SK-N-DZ (cell line): Measurements from ENCODE around the gene MYO1F.
"Not testable (repeated sequence)": the region's sequence is repeated elsewhere in the genome, so short reads cannot be mapped to it uniquely, and the experiment has no call there.

Experiments used
- DNase-seq: peaks from one replicate; pipeline ENCODE4 v3.0.0-alpha.2; 2015; ENCODE audit warnings: low spot score

The MYO1F gene

GRCh38 chr19:8566855-8567254 is 10.4 kb downstream of the MYO1F start:
- DNase-seq = no peak

DNA sequence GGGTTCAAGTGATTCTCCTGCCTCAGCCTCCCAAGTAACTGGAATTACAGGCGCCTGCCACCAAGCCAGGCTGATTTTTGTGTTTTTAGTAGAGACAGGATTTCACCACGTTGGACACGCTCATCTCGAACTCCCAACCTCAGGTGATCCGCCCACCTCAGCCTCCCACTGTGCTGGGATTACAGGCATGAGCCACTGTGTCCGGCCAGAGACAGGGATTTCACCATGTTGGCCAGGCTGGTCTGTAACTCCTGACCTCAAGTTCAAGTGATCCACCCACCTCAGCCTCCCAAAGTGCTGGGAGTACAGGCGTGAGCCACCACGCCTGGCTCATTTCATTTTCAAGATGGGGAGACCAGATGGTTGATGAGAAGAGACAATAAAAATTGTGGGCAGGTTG is 12.4 kb downstream of the MYO1F start:
- DNase-seq = not testable (repeated sequence)

DNA sequence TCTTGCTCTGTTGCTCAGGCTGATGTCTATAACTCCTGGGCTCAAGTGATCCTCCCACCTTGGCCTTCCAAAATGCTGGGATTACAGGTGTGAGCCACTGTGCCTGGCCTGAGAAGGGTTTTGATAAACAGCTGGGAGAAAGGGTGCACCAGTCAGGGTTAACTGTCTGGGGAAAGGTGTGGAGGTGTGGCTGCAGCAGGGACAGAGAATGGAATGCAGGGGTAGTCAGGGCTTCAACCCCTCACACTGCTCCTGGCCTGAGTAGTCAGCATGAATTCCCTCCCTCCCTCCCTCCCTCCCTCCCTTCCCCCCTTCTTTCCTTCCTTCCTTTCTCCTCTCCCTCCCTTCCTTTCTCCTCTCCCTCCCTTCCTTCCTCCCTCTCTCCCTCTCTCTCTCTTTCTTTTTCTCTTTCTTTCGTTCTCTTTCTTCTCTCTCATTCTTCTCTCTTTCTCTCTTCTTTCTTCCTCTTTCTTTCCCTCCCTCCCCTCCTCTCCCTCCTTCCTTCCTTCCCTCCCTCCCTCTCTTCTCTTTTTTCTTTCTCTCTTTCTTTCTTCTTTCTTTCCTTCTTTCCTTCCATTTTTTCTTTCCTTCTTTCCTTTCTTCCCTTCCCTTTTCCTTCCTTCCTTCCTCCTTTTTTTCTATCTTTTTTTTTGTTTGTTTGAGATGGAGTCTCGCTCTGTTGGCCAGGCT is 16.0 kb downstream of the MYO1F start:
- DNase-seq = no peak

- DNase-seq = no peak
These were observed 18.9 kb downstream of the MYO1F start for GRCh38 chr19:8558325-8558724.

GRCh38 chr19:8557642-8558238 is 19.5 kb downstream of the MYO1F start:
- DNase-seq = no peak

- DNase-seq = not testable (repeated sequence)
These were observed 23.5 kb downstream of the MYO1F start for GRCh38 chr19:8553729-8554128.

GRCh38 chr19:8552810-8553209 is 24.4 kb downstream of the MYO1F start:
- peak; percentile 45 for DNase-seq

GRCh38 chr19:8550070-8550469 is 27.2 kb downstream of the MYO1F start:
- no peak for DNase-seq

DNA sequence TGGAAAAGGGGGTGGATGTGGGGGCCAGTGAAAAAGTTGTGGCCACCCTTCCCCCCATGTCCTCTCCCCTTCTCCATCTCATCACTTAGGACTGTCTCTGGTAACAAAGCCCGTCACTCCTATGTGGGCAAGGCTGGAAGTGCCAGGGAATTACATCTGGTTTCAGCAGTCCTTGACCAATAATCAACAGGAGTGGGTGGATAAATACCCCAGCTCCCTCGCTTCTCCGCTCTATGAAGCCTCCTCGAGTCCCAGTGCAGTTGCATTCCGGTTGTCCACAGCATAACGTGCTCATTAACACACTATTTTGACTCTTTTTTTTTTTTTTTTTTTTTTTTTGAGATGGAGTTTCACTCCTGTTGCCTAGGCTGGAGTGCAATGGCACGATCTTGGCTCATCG is 31.5 kb downstream of the MYO1F start:
- no peak for DNase-seq

DNA sequence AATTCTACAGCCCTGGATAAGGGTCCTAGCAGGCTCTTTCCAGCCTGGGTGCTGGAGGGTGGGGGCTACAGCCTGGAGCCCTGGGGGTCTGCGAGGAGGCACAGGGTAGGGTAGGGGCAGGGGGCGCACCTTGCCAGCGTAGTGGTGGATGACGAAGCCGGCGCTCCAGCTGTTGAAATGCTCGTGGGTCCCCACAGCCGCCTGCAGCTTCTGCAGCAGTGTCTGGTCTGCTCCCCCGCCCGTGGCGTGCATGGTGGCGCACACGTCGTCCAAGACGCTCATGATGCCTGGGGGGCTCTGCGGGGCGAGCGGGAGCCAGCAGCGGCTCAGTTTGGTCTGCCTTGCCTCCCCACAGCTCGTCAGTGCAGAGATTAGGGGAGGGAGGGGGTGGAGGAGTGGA is 33.1 kb downstream of the MYO1F start:
- DNase-seq = no peak

DNA sequence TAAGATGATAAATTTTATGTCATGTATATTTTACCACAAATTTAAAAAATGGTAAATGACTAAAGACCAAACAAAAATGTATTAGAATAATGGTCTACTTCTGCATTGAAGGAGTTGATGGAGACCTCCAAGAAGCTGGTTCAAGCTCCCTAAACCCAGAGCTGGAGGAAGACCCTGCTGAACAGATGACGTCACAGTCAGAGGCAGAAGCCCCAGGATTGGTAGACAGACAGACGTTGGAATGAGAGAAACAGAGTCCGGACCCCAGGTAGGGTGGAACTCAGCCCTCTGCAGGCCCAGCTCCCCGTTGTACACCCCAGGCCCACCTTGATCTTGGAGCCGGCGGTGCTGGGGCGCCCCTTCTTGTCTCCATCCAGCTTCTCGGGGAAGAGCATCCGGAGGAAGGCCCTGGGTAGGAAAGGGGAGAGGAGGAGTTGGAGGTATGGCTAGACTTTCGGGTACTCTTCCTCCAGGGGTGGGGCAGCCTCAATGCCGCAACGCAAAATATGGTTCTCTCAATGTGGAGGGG is 37.6 kb downstream of the MYO1F start:
- DNase-seq = no peak

GRCh38 chr19:8537099-8537498 is 40.1 kb downstream of the MYO1F start:
- DNase-seq = no peak

GRCh38 chr19:8536282-8536681 is 41.0 kb downstream of the MYO1F start:
- DNase-seq = no peak

DNA sequence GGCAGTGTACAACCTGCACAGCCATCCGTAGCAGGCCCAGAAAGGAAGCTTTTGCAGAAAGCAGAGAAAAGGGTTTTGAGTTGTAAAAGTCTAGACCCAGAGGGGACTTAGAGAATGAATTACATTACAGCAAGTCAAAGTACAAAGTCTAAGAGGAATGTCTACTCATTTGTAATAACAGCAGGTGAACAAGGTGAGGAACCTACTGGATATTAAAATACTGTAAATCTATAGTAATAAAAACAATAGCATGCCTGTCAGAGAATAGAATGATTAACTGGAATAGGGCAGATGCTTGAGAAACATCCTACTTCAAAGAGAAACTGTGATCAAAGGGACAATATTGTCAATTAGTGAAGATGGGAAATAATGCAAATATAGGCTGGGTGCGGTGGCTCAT is 45.0 kb downstream of the MYO1F start:
- DNase-seq = no peak

DNA sequence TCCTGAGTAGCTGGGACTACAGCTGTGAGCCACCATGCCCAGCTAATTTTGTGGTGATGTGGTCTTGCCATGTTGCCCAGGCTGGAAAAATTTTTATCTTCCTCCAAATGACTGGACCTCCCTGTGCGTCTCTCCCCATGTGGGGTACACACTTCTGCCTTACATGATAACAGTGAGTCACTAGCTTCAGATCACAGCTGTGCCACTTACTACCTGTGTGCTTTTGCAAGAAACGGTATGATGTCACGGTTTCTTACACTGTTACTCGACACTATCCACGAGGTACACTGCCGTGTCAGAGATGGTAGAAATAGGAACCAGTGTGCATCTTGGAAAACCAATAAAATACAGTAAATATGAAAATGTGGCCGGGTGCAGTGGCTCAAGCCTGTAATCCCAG is 45.8 kb downstream of the MYO1F start:
- DNase-seq = no peak

GRCh38 chr19:8530061-8530679 is 47.1 kb downstream of the MYO1F start:
- no peak for DNase-seq

DNA sequence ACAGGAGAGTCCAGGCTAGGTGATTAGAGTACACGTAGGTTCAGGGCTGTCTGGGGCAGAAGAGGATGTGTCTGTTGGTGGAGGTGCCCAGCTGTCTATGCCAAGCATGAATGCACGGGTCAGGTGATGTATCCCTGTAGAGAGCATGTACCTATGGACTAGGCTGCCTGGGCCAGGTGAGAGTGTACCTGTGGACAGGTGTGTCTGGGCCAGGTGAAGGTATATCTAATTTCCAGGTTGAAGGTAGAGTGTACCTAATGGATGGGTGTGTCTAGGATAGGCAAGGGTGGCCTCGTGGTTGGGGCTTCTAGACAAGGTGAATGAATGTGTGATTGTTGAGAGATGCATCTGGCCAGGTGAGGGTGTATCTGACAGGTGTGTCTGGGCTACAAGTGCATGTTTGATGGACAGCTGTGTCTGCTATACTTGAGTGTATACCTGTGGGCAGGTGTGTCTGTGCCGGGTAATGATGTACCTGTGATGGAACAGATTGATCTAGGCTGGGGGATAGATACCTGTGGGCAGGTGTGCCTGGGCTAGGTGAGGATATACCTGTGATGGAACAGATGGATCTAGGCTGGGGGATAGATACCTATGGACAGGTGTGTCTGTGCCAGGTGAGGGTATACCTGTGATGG is 47.8 kb downstream of the MYO1F start:
- no peak for DNase-seq

GRCh38 chr19:8528500-8528899 is 48.7 kb downstream of the MYO1F start:
- DNase-seq = no peak

DNA sequence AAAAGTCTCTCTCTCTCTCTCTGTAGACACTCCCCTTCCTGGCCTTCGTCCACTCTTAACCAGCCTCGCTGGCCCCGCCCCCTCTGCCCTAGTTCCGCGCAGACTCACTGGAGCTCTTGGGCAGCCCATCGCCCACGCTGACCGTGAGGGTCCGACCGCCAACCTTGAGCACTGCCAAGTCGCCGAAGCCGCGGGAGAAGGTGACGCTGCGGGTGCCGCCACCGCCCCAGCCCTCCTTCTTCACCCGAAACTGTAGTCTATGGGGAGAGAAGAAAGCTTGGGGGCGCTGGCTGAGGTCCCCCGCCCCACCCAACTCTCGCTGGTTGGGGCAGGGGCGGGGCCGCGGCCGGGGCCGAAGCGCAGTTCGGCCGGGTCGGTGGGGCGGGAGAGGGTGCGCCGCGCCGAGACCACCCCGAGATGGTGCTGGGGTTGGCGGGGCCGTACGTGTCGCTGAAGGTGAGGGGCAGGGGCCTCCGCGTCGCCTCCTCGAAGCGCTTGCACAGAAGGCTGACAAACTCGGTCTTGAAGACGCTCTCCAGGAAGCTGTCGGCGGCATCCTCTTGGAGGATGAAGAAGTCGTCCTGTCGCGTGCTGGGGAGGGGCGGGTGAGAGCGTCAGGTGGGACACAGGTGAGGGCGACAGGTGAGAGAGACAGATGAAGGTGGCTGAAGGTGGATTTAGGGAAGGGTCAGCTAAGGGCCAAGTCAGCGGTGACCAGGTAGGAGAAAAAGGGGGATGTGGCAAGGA is 50.7 kb downstream of the MYO1F start:
- DNase-seq = peak; percentile 89

- no peak for DNase-seq
These were observed 51.9 kb downstream of the MYO1F start for GRCh38 chr19:8525401-8525684.

DNA sequence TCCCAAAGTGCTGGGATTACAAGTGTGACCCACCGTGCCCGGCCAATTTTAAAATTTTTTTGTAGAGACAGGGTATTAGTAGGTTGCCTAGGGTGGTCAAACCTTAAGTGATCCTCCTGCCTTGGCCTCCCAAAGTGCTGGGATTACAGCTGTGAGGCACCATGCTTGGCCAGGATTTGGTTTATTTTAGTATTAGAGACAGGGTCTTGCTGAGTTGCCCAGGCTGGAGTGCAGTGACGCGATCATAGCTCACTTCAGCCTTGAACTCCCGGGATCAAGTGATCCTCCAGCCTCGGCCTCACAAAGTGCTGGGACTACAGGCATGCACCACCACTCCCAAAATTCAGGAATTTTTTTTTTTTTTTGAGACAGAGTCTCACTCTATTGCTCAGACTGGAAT is 57.9 kb downstream of the MYO1F start:
- no peak for DNase-seq

DNA sequence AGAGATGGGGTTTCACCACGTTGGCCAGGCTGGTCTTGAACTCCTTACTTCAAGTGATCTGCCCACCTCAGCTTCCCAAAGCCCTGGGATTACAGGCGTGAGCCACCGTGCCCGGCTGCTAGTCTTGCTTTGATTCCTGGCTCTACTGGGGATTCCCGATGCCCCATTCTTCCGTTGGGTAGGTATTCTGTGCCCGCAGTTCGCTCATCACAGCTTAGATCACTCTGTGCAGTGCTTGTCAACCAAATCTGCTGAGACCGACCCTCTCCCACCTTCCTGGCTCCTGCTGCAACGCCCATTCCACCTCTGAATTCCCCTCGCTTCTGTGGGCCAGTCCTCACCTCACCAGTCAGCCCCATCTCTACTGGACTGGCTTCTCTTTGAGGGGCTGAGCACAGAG is 58.7 kb downstream of the MYO1F start:
- DNase-seq = no peak
